PC-9 (cell line): ENCODE results near the gene KIF6.

Source experiments
- EZH2 ChIP-seq: fragments of 200-600 bp; sonication (generic); IDR thresholded peaks from 2 replicates; pipeline ENCODE4 v1.8.0; 2017; ENCODE audit warnings: antibody characterized with exemption, low read depth
- TF ChIP-seq, protein P1 (sequence below): fragments of 200-600 bp; sonication (generic); conservative IDR thresholded peaks from 2 replicates; pipeline ENCODE4 v1.6.1; 2017; ENCODE audit warnings: mixed run types, antibody characterized with exemption, mild to moderate bottlenecking, moderate library complexity

- TF ChIP-seq, protein P1, sequence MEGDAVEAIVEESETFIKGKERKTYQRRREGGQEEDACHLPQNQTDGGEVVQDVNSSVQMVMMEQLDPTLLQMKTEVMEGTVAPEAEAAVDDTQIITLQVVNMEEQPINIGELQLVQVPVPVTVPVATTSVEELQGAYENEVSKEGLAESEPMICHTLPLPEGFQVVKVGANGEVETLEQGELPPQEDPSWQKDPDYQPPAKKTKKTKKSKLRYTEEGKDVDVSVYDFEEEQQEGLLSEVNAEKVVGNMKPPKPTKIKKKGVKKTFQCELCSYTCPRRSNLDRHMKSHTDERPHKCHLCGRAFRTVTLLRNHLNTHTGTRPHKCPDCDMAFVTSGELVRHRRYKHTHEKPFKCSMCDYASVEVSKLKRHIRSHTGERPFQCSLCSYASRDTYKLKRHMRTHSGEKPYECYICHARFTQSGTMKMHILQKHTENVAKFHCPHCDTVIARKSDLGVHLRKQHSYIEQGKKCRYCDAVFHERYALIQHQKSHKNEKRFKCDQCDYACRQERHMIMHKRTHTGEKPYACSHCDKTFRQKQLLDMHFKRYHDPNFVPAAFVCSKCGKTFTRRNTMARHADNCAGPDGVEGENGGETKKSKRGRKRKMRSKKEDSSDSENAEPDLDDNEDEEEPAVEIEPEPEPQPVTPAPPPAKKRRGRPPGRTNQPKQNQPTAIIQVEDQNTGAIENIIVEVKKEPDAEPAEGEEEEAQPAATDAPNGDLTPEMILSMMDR: no peak
- no peak for TF ChIP-seq EZH2
Measured at GRCh38 chr6:39468385-39468784, 256.8 kb downstream of the KIF6 start.
